ENCODE data around the gene MSI1. TPM values are rescaled to one million over a fixed set of nuclear protein-coding genes. Genes with fewer than 3 reads are reported as not detected.

MSI1 gene
- total RNA-seq, 6 experiments from 2014 or later: 0.06 to 1.6 TPM; not detected in 4

DNA sequence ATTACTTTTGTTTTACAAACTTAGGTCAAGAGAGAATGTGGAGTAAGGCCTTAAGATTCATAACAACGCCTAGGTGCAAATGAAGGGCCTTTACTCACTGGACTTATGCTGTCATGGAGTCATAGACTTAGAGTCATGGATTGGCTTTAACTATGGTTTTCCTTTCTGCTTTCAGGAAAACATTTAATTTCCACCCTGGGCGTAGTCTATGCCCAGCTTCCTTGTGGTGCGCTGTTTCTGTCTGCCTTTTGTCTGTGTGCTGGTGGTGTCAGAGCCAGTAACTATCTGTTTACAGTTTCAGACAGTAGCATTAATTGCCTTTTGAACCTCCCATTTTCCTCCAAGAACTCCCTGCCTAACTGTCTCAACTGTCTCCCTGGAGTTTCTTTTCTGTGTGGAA lies 37.1 kb upstream of the MSI1 start:
- H3K27me3 ChIP-seq: no peaks in the 10 kb centered on the region
- intact Hi-C loops (cut with DNase I): no loop called here
- no peak overlapping the region for H3K4me3 ChIP-seq
- H3K27ac ChIP-seq: no peak overlapping the region
- TF ChIP-seq POLR2A (IDR thresholded peaks at IDR 0.05): no peak
- TF ChIP-seq, protein P1, sequence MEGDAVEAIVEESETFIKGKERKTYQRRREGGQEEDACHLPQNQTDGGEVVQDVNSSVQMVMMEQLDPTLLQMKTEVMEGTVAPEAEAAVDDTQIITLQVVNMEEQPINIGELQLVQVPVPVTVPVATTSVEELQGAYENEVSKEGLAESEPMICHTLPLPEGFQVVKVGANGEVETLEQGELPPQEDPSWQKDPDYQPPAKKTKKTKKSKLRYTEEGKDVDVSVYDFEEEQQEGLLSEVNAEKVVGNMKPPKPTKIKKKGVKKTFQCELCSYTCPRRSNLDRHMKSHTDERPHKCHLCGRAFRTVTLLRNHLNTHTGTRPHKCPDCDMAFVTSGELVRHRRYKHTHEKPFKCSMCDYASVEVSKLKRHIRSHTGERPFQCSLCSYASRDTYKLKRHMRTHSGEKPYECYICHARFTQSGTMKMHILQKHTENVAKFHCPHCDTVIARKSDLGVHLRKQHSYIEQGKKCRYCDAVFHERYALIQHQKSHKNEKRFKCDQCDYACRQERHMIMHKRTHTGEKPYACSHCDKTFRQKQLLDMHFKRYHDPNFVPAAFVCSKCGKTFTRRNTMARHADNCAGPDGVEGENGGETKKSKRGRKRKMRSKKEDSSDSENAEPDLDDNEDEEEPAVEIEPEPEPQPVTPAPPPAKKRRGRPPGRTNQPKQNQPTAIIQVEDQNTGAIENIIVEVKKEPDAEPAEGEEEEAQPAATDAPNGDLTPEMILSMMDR (IDR thresholded peaks at IDR 0.05): no peak
- 89% methylated on average over 3 of the region's 3 CpGs for WGBS (ENCODE audit: insufficient coverage, low coverage, low lambda C conversion rate, missing lambda C conversion rate)
- ATAC-seq (no peak), DNase-seq (no peak)
- no peaks in the 10 kb centered on the region for H3K4me1 ChIP-seq
- no peaks in the 10 kb centered on the region for H3K36me3 ChIP-seq
- H3K9me3 ChIP-seq: no peaks in the 10 kb centered on the region

DNA sequence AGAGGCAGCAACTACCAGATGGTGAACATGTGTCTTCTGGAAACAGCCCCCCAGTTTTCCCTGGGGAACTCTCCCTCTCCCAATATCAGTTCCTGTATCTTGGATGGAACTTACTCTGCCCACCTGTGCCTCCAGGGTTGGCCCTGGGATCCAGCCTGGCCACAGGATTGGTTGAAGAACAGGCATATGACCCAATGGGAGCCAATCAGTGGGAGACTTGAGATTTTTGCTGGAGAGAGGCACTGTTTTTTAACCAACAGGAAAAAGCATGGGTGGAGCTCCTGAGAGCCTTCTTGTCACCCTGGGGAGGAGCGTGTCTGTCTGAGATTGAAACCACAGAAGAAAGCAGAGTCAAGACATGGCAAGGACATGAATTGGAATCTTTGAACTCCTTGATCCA lies 35.3 kb upstream of the MSI1 start:
- intact Hi-C loops (cut with DNase I): no loop called here
- ATAC-seq (no peak), DNase-seq (no peak)
- Histone ChIP-seq H3K27me3 (no peaks in the 10 kb centered on the region), H3K36me3 (no peaks in the 10 kb centered on the region), H3K9me3 (no peaks in the 10 kb centered on the region), H3K4me3 (no peak overlapping the region), H3K4me1 (no peaks in the 10 kb centered on the region), H3K27ac (no peak overlapping the region)
- 83% methylated on average over 1 of the region's 1 CpG for WGBS (ENCODE audit: insufficient coverage, low coverage, low lambda C conversion rate, missing lambda C conversion rate)
- TF ChIP-seq, protein P1 (IDR thresholded peaks at IDR 0.05): no peak
- no peak for TF ChIP-seq POLR2A (IDR thresholded peaks at IDR 0.05)

DNA sequence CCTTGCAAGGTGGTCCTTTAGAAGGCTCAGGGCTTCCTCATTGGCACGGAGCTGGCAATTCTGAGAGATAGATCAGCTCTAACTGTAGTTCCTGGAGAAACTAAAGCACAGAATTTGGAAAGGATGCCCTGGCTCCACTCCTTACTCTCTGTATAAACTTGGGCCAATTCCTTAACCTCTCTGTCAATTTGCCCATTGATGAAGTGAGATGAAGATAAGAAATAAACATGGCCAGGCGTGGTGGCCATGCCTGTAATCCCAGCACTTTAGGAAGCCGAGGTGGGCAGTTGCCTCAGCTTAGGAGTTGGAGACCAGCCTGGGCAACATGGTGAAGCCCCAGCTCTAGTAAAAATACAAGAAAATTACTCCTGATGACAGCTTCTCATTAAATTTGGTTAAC lies 34.9 kb upstream of the MSI1 start:
- no peaks in the 10 kb centered on the region for H3K27me3 ChIP-seq
- no peaks in the 10 kb centered on the region for H3K36me3 ChIP-seq
- no peak for DNase-seq
- no peaks in the 10 kb centered on the region for H3K9me3 ChIP-seq
- no peak for TF ChIP-seq POLR2A (IDR thresholded peaks at IDR 0.05)
- TF ChIP-seq, protein P1 (IDR thresholded peaks at IDR 0.05): no peak
- H3K4me3 ChIP-seq: no peak overlapping the region
- intact Hi-C loops (cut with DNase I): no loop called here
- WGBS (ENCODE audit: insufficient coverage, low coverage, low lambda C conversion rate, missing lambda C conversion rate): 73% methylated on average over 2 of the region's 3 CpGs
- no peaks in the 10 kb centered on the region for H3K4me1 ChIP-seq
- ATAC-seq: no peak
- no peak overlapping the region for H3K27ac ChIP-seq

DNA sequence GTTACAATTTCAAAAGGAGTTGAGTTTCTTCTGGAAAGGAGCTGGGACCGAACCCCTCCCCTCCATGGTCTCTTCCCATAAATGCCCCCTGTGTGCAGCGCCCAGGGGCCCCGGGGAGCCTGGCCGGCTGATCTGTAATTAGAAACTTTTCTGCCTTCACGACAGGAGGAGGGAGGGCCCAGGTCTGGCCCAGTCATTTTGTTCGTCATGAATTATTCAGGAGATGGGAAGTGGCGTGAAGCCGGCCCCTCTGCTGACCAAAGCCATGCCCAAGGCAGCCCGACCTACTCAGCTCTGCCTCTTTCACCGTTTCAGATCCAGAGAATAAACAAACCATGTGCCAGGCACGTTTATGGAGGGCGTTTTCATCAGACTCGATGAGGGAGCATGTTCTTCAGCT lies 33.3 kb upstream of the MSI1 start:
- Histone ChIP-seq H3K4me3 (no peak overlapping the region), H3K4me1 (peaks cover 0 to 6% (median 0%) of the 10 kb centered on the region in 4 donors), H3K36me3 (no peaks in the 10 kb centered on the region), H3K27me3 (no peaks in the 10 kb centered on the region), H3K27ac (no peak overlapping the region), H3K9me3 (no peaks in the 10 kb centered on the region)
- no peak for ATAC-seq
- intact Hi-C loops (cut with DNase I): no loop called here
- 33% methylated on average over 10 of the region's 13 CpGs for WGBS (ENCODE audit: insufficient coverage, low coverage, low lambda C conversion rate, missing lambda C conversion rate)
- no peak for DNase-seq
- TF ChIP-seq POLR2A (IDR thresholded peaks at IDR 0.05): no peak
- TF ChIP-seq, protein P1 (IDR thresholded peaks at IDR 0.05): no peak

DNA sequence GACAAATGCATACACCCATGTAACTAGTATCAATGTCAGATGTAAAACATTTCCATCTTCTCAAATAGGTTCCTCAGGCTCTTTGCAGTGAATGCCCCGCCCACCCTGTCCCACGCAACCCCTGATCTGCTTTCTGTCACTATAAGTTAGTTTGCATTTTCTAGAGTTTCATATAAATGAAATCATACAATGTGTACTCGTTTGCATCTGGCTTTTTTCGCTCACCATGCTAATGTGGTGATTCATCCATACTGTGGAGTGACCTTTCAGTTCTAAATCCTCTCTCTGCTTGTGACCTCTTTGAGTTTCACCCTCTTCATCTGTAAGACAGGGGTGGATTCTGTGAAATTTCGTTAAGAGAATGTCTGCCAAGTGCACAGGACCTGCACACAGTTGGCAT lies 30.6 kb upstream of the MSI1 start:
- Histone ChIP-seq H3K4me1 (peaks cover 0 to 6% (median 0%) of the 10 kb centered on the region in 4 donors), H3K4me3 (no peak overlapping the region), H3K36me3 (no peaks in the 10 kb centered on the region), H3K27ac (no peak overlapping the region), H3K27me3 (no peaks in the 10 kb centered on the region), H3K9me3 (no peaks in the 10 kb centered on the region)
- no peak for DNase-seq
- no peak for ATAC-seq
- 83% methylated on average over 4 of the region's 5 CpGs for WGBS (ENCODE audit: insufficient coverage, low coverage, low lambda C conversion rate, missing lambda C conversion rate)
- intact Hi-C loops (cut with DNase I): no loop called here
- TF ChIP-seq POLR2A (IDR thresholded peaks at IDR 0.05): no peak
- TF ChIP-seq, protein P1 (IDR thresholded peaks at IDR 0.05): no peak

Data from right lobe of liver (tissue), 6 donors.